HepG2 (cell line): Measurements from ENCODE around the gene EPB41L2. TPM values are rescaled to one million over a fixed set of nuclear protein-coding genes. Genes with fewer than 3 reads are reported as not detected.

Experiments used
- KDM2A ChIP-seq: sonication (generic); formaldehyde crosslinking; IDR thresholded peaks from 2 replicates; pipeline ENCODE4 v1.4.0; 2020; ENCODE audit warnings: low read depth, missing genetic modification reagents, borderline replicate concordance
- ZNF414 ChIP-seq: sonication (generic); formaldehyde crosslinking; IDR thresholded peaks from 2 replicates; pipeline ENCODE4 v1.5.0; 2020; ENCODE audit warnings: missing genetic modification reagents
- ZNF83 ChIP-seq: sonication (generic); formaldehyde crosslinking; IDR thresholded peaks from 2 replicates; pipeline ENCODE4 v1.4.0; 2020; ENCODE audit warnings: missing genetic modification reagents, mild to moderate bottlenecking, borderline replicate concordance
- polyA plus RNA-seq, 8 experiments: library from polyadenylated mRNA; depleted of rRNA in 3 of 8; stranded (reverse) in 7 of 8; unstranded in 1 of 8; fragments of >200 nt; fragmentation: Illumina TruSeq in 4 of 8; extraction: Trizol in 4 of 8; gene quantifications; 2 replicates each; pipeline versions ENCODE4 v1.2.1 to v1.2.3, GENCODE V29; 2011 to 2016; ENCODE audit warnings: low read depth in 4 of 8, missing spikeins in 1 of 8, mixed read lengths in 1 of 8; ENCODE audit not compliant: insufficient read depth in 1 of 8
- total RNA-seq, 5 experiments: library from RNA; depleted of rRNA; stranded (reverse); fragments of >200 nt; fragmentation: Illumina TruSeq; extraction: Trizol; gene quantifications; 2 replicates each; pipeline ENCODE4 v1.2.3, GENCODE V29; 2016; ENCODE audit warnings: low read depth in 1 of 5
- TF ChIP-seq, protein P1 (sequence below): sonication (generic); formaldehyde crosslinking; IDR thresholded peaks from 2 replicates; pipeline ENCODE4 v1.4.0; 2020; ENCODE audit warnings: missing genetic modification reagents, borderline replicate concordance
- TF ChIP-seq, protein P2 (sequence below): IDR thresholded peaks from 2 replicates; pipeline ENCODE4 v1.6.1; 2012; ENCODE audit warnings: low read depth, low read length, improper control_type of control experiment
- TF ChIP-seq, protein P3 (sequence below): sonication (generic); formaldehyde crosslinking; IDR thresholded peaks from 2 replicates; pipeline ENCODE4 v1.4.0; 2020; ENCODE audit warnings: mild to moderate bottlenecking, missing genetic modification reagents

Gene EPB41L2
- total and polyA plus RNA-seq, 2 of the 13 experiments (the other 11 are each of a cell fraction or from before 2014, with no cell fraction given) = 41.7 to 56.4 TPM

DNA sequence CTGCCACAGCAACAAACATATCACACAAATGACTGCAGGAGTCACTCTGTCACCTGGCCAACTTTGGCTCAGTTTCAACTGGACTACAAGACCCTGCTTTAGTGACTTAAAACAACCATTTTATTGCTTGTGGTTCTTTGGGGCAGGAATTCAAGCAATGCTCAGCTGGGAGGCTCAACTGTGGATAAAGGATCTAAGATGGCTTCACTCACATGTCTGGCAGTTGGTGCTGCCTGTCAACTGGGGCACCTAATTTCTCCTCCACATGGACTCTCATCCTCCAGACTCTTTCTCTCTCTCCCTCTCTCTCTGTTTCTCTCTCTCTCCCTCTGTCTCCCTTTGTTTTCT is 2.8 kb upstream of the EPB41L2 start (continued):
- TF ChIP-seq ZNF83 (CRISPR knock-in tag) = peak; percentile 71; the same call in 1 of the 2 replicates
- TF ChIP-seq, protein P1, sequence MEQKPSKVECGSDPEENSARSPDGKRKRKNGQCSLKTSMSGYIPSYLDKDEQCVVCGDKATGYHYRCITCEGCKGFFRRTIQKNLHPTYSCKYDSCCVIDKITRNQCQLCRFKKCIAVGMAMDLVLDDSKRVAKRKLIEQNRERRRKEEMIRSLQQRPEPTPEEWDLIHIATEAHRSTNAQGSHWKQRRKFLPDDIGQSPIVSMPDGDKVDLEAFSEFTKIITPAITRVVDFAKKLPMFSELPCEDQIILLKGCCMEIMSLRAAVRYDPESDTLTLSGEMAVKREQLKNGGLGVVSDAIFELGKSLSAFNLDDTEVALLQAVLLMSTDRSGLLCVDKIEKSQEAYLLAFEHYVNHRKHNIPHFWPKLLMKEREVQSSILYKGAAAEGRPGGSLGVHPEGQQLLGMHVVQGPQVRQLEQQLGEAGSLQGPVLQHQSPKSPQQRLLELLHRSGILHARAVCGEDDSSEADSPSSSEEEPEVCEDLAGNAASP (CRISPR knock-in tag) = no peak
- TF ChIP-seq, protein P2, sequence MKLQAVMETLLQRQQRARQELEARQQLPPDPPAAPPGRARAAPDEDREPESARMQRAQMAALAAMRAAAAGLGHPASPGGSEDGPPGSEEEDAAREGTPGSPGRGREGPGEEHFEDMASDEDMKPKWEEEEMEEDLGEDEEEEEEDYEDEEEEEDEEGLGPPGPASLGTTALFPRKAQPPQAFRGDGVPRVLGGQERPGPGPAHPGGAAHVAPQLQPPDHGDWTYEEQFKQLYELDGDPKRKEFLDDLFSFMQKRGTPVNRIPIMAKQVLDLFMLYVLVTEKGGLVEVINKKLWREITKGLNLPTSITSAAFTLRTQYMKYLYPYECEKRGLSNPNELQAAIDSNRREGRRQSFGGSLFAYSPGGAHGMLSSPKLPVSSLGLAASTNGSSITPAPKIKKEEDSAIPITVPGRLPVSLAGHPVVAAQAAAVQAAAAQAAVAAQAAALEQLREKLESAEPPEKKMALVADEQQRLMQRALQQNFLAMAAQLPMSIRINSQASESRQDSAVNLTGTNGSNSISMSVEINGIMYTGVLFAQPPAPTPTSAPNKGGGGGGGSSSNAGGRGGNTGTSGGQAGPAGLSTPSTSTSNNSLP = 0 out of 2 replicates have a peak, but pooled peaks have one; percentile 6
- TF ChIP-seq, protein P3, sequence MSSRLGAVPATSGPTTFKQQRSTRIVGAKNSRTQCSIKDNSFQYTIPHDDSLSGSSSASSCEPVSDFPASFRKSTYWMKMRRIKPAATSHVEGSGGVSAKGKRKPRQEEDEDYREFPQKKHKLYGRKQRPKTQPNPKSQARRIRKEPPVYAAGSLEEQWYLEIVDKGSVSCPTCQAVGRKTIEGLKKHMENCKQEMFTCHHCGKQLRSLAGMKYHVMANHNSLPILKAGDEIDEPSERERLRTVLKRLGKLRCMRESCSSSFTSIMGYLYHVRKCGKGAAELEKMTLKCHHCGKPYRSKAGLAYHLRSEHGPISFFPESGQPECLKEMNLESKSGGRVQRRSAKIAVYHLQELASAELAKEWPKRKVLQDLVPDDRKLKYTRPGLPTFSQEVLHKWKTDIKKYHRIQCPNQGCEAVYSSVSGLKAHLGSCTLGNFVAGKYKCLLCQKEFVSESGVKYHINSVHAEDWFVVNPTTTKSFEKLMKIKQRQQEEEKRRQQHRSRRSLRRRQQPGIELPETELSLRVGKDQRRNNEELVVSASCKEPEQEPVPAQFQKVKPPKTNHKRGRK (CRISPR knock-in tag) = 0 out of 2 replicates have a peak, but pooled peaks have one; percentile 46
- no peak; the same call in 1 of the 2 replicates for TF ChIP-seq KDM2A (CRISPR knock-in tag)
- 0 out of 2 replicates have a peak, but pooled peaks have one; percentile 36 for TF ChIP-seq ZNF414 (CRISPR knock-in tag)
